Measurements from ENCODE around the gene PIK3R2. TPM values are rescaled to one million over a fixed set of nuclear protein-coding genes. Genes with fewer than 3 reads are reported as not detected.

Gene PIK3R2
- total RNA-seq, 4 donors from 2014 or later = 30.5 to 135 (median 31.2) TPM

DNA sequence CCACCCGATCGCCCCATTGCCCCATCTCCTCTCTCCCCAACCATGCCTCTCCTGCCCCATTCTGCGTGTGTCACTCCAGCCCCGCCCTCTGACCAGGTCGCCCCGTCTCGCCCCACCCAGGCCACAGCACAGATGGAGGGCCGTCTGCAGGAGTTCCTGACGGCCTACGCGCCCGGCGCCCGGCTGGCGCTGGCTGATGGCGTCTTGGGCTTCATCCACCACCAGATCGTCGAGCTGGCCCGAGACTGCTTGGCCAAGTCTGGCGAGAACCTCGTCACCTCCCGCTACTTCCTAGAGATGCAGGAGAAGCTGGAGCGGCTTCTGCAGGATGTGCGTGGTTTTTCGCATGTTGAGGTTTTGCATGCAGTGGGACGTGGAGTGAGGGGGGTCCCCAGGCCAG is 29.1 kb upstream of the PIK3R2 start:
- 85 to 94% methylated on average over 13 to 26 of the region's 26 CpGs for WGBS, 2 donors (ENCODE audit: low coverage in 1 of 2)
- H3K4me3 ChIP-seq = no peak overlapping the region
- H3K9me3 ChIP-seq = no peaks in the 10 kb centered on the region
- no peak overlapping the region for H3K27ac ChIP-seq
- intact Hi-C loops (cut with DNase I; ENCODE audit: low total_unique reads) (no loop called here), in situ Hi-C loops (cut with MboI; ENCODE audit: low pct_ligation_motif_present in 1 of 4, low pct_unique_long_range_greater_than_20kb in 1 of 4, low sequenced_read_pairs in 3 of 4) (no loop called here)
- TF ChIP-seq POLR2A (IDR thresholded peaks at IDR 0.05) = no peak
- no peak for TF ChIP-seq EP300 (IDR thresholded peaks at IDR 0.05; ENCODE audit: low read depth)
- no peak for TF ChIP-seq POLR2AphosphoS5 (IDR thresholded peaks at IDR 0.05)
- TF ChIP-seq, protein P1, sequence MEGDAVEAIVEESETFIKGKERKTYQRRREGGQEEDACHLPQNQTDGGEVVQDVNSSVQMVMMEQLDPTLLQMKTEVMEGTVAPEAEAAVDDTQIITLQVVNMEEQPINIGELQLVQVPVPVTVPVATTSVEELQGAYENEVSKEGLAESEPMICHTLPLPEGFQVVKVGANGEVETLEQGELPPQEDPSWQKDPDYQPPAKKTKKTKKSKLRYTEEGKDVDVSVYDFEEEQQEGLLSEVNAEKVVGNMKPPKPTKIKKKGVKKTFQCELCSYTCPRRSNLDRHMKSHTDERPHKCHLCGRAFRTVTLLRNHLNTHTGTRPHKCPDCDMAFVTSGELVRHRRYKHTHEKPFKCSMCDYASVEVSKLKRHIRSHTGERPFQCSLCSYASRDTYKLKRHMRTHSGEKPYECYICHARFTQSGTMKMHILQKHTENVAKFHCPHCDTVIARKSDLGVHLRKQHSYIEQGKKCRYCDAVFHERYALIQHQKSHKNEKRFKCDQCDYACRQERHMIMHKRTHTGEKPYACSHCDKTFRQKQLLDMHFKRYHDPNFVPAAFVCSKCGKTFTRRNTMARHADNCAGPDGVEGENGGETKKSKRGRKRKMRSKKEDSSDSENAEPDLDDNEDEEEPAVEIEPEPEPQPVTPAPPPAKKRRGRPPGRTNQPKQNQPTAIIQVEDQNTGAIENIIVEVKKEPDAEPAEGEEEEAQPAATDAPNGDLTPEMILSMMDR (IDR thresholded peaks at IDR 0.05) = no peak
- DNase-seq = no peak
- peaks cover 0 to 14% (median 5%) of the 10 kb centered on the region in 4 donors for H3K36me3 ChIP-seq
- peaks cover 0 to 8% (median 4%) of the 10 kb centered on the region in 4 donors for H3K4me1 ChIP-seq
- no peaks in the 10 kb centered on the region for H3K27me3 ChIP-seq

DNA sequence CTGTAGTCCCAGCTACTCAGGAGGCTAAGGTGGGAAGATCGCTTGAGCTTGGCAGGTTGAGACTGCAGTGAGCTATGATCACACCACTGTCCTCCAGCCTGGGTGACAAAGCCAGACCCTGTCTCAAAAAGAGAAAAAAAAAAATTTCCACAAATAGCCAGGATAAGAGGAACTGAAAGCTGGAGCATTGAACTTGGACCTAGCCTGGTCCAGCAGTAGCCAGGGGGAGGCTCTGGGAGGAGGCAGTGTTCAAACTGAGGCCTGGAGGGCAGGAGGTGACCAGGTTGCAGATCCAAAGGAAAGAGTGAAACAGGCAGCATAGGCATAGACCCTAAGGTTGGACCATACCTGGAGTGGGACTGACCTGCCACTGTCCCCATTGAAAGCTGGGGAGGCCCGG is 26.9 kb upstream of the PIK3R2 start:
- no peaks in the 10 kb centered on the region for H3K4me1 ChIP-seq
- intact Hi-C loops (cut with DNase I; ENCODE audit: low total_unique reads) = no loop called here
- TF ChIP-seq, protein P1 (IDR thresholded peaks at IDR 0.05) = no peak
- no peak for TF ChIP-seq POLR2AphosphoS5 (IDR thresholded peaks at IDR 0.05)
- TF ChIP-seq EP300 (IDR thresholded peaks at IDR 0.05; ENCODE audit: low read depth) = no peak
- TF ChIP-seq POLR2A (IDR thresholded peaks at IDR 0.05) = no peak
- H3K27ac ChIP-seq = no peak overlapping the region
- H3K36me3 ChIP-seq = peaks cover 0 to 21% (median 5%) of the 10 kb centered on the region in 4 donors
- H3K4me3 ChIP-seq = no peak overlapping the region
- no peaks in the 10 kb centered on the region for H3K9me3 ChIP-seq
- WGBS, 2 donors (ENCODE audit: low coverage in 1 of 2) = 82 to 100% methylated on average over 1 to 2 of the region's 2 CpGs
- in situ Hi-C loops (cut with MboI; ENCODE audit: low pct_ligation_motif_present in 1 of 4, low pct_unique_long_range_greater_than_20kb in 1 of 4, low sequenced_read_pairs in 3 of 4) = no loop called here
- no peak for DNase-seq
- H3K27me3 ChIP-seq = no peaks in the 10 kb centered on the region

DNA sequence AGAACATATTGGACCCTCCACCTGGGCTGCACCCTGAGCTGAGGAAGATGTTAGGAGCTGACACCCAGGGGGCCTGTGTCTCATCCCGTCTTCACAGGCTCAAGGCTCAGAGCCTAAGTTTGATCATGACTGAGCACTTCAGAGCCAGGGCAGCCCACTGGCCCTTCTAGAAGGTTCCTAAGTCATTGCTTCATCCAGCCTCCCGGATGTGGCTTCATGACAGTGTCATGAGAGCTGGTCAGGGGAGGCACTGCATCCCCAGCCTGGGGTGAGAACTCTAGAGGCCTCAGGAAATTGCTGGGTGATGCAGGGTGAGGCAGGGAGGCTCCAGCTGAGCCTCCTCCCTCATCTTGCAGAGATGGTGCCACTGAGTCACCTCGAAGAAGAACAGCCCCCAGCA is 24.9 kb upstream of the PIK3R2 start:
- Histone ChIP-seq H3K27me3 (no peaks in the 10 kb centered on the region), H3K27ac (no peak overlapping the region), H3K9me3 (no peaks in the 10 kb centered on the region), H3K4me1 (no peaks in the 10 kb centered on the region), H3K36me3 (peaks cover 0 to 23% (median 10%) of the 10 kb centered on the region in 4 donors), H3K4me3 (no peak overlapping the region)
- 80% methylated on average over 2 of the region's 3 CpGs; no CpG with 5 or more reads in 1 of the 2 donors for WGBS, 2 donors (ENCODE audit: low coverage in 1 of 2)
- TF ChIP-seq POLR2A (IDR thresholded peaks at IDR 0.05) = no peak
- TF ChIP-seq EP300 (IDR thresholded peaks at IDR 0.05; ENCODE audit: low read depth) = no peak
- TF ChIP-seq, protein P1 (IDR thresholded peaks at IDR 0.05) = no peak
- no peak for TF ChIP-seq POLR2AphosphoS5 (IDR thresholded peaks at IDR 0.05)
- DNase-seq = no peak
- intact Hi-C loops (cut with DNase I; ENCODE audit: low total_unique reads) (no loop called here), in situ Hi-C loops (cut with MboI; ENCODE audit: low pct_ligation_motif_present in 1 of 4, low pct_unique_long_range_greater_than_20kb in 1 of 4, low sequenced_read_pairs in 3 of 4) (no loop called here)

DNA sequence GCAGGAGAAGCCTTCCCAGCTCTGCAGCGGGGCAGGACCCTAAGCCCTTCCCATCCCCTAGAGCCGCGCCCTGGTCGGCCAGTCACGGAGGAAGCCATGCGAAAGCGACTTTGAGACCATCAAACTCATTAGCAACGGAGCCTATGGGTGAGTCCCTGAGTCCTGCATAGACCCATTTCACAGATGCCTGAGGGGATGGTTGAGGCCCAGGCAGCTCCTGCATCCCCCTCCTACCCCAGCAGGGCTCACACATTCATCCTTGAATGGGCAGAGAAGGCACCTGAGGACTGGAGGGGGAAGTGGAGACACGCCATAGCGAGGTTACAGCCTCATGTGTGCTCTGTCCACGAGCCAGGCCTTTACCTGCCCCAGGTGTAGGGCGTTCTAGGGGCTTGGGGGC is 24.2 kb upstream of the PIK3R2 start:
- Histone ChIP-seq H3K27ac (no peak overlapping the region), H3K4me3 (no peak overlapping the region), H3K27me3 (no peaks in the 10 kb centered on the region), H3K9me3 (no peaks in the 10 kb centered on the region), H3K4me1 (no peaks in the 10 kb centered on the region), H3K36me3 (peaks cover 0 to 22% (median 10%) of the 10 kb centered on the region in 4 donors)
- in situ Hi-C loops (cut with MboI; ENCODE audit: low pct_ligation_motif_present in 1 of 4, low pct_unique_long_range_greater_than_20kb in 1 of 4, low sequenced_read_pairs in 3 of 4) (no loop called here), intact Hi-C loops (cut with DNase I; ENCODE audit: low total_unique reads) (no loop called here)
- DNase-seq = no peak
- TF ChIP-seq POLR2AphosphoS5 (IDR thresholded peaks at IDR 0.05) = no peak
- no peak for TF ChIP-seq EP300 (IDR thresholded peaks at IDR 0.05; ENCODE audit: low read depth)
- no peak for TF ChIP-seq POLR2A (IDR thresholded peaks at IDR 0.05)
- TF ChIP-seq, protein P1 (IDR thresholded peaks at IDR 0.05) = no peak
- WGBS, 2 donors (ENCODE audit: low coverage in 1 of 2) = 96% methylated on average over 12 of the region's 12 CpGs; no CpG with 5 or more reads in 1 of the 2 donors

Data from transverse colon (tissue), 4 donors.